ENCODE measurements around the gene LRRC55.

LRRC55 gene, protein sequence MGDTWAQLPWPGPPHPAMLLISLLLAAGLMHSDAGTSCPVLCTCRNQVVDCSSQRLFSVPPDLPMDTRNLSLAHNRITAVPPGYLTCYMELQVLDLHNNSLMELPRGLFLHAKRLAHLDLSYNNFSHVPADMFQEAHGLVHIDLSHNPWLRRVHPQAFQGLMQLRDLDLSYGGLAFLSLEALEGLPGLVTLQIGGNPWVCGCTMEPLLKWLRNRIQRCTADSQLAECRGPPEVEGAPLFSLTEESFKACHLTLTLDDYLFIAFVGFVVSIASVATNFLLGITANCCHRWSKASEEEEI

DNA sequence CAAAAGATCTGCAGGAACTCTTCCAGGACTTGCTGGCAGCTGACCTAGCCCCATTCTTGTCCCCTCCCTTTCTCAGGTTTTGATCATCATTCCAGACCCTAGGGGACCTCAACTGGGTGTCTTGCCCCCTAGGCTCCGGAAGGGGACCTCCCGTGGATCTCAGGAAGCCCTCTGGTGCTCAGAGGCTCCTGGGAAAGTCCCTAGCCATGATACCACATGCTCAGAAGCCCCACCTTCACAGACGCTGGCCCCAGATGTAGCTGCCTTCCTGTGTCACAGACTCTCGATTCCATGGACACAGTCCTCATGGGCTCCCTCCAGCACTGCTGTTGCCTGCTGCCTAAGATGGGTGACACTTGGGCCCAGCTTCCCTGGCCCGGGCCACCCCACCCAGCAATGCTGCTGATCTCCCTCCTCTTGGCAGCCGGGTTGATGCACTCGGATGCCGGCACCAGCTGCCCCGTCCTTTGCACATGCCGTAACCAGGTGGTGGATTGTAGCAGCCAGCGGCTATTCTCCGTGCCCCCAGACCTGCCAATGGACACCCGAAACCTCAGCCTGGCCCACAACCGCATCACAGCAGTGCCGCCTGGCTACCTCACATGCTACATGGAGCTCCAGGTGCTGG, at the start of gene LRRC55:
Gene LRRC55, plus strand, starts transcription at position 276 of the 628 bp plus-strand sequence. Its CDS starts 70 bp downstream, at position 346.
- DNase-seq (ENCODE audit: low spot score) = no peak

DNA sequence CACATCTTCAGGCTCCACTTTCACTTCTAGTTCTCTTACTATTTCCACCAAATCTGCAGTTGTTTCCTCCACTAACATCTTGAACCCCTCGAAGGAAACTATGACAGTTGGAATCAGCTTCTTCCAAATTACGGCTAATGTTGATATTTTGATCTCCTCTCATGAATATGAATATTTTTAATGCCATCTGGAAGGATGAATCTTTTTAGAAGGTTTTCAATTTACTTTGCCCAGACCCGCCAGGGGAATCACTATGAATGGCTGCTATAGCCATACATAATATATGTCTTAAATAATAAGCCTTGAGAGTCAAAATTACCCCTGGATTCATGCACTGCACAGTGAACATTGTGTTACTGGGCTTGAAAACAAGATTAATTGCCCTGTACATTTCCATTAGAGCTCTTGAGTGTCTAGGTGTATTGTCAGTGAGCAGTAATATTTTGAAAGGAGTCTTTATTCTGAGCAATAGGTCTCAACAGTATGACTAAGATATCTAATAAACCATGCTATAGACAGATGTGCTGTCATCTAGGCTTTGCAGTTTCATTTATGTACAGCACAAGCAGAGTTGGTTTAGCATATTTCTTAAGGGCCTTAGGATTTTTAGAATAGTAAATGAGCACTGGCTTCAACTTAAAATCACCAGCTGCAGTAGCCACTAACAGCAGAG, 48.3 kb upstream of the LRRC55 start:
- no peak for DNase-seq (ENCODE audit: low spot score)

DNA sequence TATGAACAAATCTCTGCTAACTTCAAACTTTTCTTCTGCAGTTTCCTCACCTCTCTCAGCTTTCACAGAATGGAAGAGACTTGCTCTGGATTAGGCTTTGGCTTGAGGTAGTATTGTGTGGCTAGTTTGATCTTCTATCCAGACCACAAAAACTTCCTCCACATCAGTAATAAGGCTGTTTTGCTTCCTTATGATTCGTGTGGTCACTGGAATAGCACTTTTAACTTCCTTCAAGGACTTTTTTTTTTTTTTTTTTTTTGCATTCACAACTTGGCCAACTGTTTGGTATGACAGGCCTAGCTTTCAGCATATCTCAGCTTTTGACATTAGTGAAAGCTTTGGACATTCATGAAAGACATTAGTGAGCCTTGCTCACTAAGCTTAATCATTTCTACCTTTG, 47.5 kb upstream of the LRRC55 start:
- no peak for DNase-seq (ENCODE audit: low spot score)

DNA sequence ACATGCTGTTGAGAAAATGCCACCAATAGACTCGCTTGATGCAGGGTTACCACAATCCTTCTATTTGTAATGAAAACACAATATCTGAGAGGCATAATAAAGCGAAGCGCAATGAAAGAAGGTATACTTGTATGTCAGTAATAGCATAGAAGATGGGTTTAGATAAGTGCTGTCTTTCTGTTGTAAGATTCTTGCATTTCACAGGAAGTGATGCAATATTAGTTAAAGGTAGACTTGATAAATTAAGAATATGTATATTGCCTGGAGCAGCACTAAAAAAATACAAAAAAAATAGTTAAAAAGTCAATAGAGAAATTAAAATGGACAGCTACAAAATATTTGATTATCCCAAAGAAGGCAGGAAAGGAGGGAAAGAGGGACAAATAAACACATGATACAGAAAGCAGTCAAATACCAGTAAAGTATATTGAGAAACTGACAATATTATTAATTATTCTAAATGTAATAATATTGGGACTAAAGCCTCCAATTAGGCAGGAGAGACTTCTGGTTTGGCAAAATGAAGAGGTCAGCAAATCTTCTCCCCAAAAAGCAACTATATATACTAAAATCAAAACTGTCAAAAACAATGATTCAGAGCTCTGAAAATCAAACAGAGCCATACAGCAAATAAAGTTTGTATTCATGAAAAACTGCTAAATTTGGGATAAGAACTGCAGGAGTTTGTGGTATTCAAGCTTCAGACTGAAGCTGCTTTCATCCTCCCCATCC, 46.6 kb upstream of the LRRC55 start:
- no peak for DNase-seq (ENCODE audit: low spot score)

DNA sequence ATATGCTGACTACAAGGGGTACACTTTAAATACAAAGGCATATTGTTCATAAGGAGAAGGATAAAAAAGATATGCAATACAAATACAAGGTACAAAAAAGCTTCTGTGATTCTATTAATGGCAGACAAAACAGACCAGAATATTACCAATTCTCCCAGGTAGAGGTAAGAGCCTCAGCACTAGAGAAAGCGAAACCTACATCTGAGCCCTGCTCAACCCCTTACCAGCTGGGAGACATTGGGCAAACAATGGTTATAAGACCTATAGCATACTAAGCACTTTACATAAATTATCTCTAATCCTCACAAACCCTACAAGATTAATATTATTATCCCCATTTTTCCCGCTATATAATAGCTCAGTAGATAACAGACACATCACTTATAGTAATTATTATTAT, 41.2 kb upstream of the LRRC55 start:
- DNase-seq (ENCODE audit: low spot score) = no peak

DNA sequence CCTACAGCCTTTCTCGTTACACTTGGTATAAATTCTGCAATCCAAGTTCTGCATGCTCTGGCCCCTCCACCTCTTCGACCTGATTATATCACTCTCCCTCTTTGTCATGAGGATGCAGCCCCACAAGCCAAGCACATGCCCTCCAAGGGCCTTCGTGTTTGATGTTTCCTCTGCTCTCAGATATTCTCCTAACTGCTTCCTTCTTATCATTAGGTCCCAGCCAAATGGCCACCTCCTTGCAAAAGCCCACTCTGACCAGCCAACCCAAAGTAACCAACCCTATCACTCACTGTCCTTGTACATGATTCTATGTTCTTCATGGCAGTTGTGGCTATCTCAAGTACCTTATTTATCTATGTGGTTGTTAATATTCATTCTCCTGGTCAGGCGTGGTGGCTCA, 38.3 kb upstream of the LRRC55 start:
- no peak for DNase-seq (ENCODE audit: low spot score)

DNA sequence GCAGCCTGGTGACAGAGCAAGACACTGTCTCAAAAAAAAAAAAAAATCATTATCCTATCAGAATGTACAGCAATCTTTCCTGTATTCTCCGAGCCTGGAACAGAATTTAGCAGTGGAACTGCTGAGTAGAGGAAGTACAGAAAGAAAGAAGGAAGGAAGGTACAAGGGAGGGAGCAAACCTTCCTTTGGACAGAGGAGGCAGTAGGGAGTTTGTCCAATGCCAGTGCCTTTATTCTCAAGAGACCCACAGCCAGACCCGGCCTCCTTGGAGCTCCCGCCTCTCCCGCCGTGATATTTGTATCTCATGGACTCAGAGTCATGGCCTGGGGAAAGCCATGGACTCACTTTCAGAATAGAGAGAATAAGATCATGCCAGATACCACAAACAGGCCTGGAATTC, 37.7 kb upstream of the LRRC55 start:
- no peak for DNase-seq (ENCODE audit: low spot score)

DNA sequence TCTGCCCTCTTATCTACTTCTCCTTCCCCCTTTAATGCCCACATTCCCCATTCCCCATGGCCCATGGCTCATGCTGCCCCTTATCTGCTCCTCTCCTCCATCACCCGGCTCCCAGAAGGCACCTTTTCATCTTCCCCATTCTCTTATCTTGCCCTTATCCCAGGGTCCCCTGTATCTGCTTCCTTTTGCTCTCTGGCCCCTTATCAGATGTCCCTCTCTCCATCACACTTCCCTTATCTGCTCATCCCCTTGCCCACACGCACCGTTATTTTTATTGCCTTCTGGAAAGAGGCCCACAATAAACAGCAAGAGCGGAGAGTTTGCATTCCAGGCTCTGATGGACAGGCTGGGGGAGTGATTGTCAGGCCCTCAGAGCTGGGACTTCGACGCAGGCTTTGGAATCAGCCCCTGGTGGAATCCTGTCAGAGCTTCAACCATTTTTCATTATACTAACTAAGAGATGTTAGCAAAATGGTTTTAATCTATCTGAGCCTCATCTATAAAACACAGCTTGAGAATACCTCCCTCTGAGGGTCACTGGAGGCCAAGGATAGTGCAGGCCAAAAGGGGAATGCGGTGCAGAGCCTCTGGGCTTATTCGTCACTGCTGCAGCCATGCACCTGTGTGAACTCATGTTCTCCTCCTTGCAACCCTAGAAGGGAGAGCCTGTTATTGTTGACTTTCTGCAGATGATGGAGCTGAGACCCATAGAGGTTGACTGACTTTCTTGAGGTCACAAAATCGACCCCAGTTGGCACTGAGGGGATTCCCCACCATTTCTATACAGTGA, 37.0 kb upstream of the LRRC55 start:
- DNase-seq (ENCODE audit: low spot score) = no peak

DNA sequence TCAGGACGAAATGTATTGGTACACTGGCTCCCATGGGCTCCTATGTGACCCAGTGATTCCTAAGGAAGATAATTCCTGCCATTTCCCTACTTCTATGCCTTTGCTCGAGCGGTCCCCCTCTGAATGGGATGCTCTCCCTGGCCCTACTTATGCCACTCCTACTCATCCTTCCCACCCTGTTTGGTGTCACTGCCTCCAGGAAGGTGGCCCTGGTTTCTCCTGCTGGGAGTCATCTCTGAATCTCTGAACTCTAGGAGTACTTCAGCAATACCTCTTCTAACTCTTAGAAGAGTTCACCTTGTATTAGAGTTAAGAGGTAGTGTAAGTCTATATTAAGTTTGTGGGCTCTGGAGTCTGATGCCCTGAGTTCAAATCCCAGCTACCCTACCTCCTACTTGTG, 35.5 kb upstream of the LRRC55 start:
- no peak for DNase-seq (ENCODE audit: low spot score)

DNA sequence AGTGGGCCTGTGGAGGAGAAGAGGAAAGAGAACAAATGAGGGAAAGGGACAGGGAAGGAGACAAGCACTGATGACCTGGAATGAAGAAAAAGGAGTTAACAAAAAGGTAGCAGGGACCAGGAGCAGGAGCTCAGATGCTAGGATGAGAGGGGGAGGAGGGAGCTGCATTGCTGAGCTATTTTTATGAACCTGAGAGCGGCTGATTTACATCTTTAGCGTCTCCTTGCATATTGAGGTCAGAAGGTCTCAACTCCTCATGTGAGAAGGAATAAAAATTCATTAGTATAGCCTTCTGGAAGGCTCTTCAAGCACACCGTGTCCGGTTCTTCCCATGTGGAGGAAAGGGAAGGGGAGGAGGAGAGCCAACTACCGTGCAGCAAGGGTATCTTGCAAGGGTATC, 33.1 kb upstream of the LRRC55 start:
- no peak for DNase-seq (ENCODE audit: low spot score)

DNA sequence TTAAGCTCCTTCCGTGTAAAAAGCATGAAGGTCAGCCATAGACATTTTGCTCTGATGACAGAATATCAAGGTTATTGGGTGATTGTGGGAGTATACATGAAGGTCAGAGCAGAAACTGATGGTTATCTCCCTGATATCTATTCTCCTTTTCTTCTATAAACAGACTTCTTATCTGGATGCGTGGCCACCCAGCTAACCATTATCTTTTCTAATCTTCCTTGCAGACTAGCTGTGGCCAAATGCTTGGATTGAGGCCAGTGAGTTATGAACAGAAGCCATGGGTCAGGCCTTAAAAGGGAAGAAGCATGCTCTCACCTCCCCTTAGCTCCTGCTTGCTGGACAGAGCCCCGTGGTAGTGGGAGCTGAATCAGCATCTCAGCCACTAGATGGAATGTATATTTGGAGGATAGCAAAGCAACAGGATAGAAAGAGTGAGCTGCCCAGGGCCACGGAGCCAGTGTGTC, 31.3 kb upstream of the LRRC55 start:
- no peak for DNase-seq (ENCODE audit: low spot score)

DNA sequence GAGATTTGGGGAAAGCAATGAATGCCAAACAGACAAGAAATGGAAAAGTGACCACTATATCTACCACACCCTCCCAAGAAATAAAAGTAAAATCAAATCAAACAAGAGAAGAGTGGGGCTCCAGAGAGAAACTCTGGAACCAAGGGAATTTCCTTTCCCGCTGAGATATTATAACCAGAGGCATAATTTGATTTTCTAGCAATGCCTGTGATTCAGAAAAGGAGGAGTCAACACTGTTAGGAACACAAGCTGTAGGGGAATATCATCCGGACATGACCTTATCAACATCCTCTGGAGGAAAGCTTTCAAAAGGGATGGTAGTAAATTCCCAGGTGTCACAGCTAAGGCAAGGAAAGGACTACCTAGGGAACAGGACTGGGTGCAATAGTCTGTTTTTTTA, 29.6 kb upstream of the LRRC55 start:
- DNase-seq (ENCODE audit: low spot score) = no peak

DNA sequence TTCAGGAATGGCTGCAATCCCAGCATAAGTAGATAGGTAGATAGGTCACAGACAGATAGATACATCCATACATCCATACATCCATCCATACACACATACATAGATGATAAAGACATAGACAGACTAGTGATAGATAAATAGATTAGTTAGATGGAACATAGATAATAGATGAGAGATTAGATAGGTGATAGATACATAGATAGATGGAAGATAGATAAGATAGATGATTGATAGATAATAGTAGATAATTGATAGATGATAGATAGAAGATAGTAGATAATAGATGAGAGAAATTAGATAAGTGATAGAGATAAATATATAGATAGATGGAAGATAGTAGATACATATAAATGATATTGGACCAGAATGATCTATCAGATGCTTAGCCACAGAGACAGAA, 28.3 kb upstream of the LRRC55 start:
- DNase-seq (ENCODE audit: low spot score) = no peak

DNA sequence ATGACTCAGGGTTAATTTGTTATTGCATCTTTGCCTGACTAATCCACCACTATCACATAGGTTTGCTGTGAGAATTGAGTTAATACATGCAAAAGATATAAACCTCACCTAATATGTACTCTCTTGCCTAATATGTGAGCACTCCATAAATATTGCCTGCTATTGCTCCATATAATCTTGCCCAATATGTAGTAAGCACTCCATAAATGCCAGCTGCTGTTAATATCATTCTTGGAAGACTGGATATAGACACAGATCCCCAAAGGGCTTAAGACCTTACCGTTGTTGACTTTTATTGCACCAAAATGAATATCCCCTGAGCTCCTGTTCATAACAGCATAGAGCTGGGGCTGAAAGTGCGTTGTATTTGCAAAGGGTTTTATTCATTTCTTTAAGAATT, 27.0 kb upstream of the LRRC55 start:
- no peak for DNase-seq (ENCODE audit: low spot score)

DNA sequence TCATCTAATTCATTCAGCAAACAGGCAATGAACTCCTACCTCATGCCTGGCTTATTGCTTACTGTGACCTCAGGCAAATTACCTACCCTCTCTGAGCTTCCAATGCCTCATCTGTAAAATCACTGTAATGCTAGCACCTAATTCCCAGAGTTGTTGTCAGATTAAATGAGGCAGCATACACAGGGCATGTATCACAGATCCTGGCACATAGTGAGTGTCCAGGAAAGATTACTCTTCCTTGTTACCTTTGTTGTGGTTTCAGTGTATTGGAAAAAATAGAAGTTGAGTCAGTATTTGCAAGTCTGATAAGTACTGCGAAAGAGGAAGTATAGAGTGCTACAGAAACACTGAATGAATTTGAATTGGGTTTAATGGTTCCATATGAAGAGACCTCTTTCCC, 26.4 kb upstream of the LRRC55 start:
- DNase-seq (ENCODE audit: low spot score) = no peak

DNA sequence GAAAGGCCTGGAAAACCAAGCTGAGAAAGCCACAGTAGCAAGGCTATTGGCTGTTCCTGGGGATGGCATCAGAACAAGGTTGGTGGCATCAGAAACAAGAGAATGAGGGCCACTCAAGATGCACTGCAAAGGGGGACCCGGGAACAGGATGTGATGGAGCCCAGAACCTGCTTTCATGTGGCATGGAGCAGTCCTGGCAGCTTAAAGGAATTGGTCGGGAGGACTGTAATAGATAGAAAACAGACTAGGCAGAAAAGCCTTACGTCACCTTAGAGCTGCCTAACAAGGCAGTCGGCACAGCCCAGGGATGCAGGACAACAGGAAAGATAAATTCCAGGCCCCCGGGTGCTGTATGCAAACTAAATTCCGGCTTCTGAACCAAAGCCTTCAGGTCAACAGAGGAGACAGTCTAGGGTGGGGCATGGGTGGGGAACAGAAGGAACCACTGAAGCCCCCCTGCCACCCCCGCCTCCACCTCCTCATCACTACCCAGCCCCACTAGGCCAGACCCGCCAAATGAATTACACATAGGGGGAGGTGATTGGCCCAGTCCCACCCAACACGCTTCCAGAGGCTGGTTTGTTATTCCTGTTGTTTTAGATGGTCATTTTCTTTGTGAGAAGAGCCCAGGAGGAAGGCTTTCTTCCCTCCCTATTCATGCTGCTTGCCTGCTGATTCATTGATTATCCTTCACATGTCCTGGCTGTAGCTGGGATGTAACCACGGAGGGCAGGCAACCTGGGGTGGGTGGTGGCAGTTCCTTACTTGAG, 25.7 kb upstream of the LRRC55 start:
- DNase-seq (ENCODE audit: low spot score) = no peak

DNA sequence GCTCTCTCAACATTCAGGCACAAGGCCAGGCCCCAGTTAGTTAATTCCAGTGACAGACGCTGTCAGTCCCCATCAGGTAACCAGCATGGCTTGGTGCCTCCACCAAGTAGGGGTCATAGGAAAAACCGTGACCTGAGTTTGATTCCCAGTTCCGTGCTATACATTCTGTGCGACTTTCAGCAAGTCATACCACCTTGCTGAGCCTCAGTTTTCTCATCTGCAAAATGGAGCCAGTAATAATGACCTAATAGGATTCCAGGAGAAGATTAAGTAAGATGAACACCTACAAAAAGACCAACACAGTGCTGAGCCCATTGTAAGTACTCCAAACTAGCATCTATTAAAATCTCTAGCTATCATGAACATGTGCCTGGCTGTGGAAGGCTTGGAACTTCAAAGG, 24.8 kb upstream of the LRRC55 start:
- DNase-seq (ENCODE audit: low spot score) = no peak

DNA sequence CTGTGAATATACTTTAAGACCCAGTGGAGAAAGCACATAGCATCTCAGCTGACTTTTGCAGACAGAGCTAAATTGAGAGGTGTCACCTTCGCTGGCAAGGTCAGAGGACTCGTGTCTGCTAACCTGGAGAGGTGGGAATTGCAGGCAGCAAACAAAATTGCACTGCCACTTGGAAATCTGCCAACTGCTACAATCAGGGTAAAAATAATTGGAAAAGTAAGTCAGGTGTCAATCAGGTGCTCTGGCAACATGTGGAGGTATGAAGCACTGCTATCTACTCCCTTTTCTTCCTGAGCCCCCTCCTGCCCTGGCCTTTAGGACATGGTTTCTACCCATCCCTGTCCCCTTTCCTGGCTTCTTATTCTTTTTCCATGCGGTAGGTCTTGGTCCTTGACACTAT, 24.1 kb upstream of the LRRC55 start:
- no peak for DNase-seq (ENCODE audit: low spot score)

DNA sequence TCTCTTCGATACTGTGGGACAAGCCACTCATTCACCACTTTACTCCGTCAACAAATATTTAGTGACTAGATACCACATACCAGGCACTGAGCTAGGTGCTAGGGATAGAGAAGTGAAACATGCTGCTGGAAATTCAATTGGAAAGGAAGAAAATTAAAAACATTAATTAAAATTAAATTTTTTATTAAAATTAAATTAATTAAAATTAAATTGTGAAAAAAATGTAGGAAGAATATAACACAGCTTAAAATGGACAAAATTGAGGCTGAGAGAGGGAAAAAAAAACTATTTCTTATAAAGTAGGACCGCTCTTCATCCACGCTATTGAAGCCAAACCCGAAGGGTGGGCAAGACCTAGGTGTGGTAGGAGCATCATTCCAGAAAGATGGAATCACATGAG, 23.6 kb upstream of the LRRC55 start:
- no peak for DNase-seq (ENCODE audit: low spot score)

DNA sequence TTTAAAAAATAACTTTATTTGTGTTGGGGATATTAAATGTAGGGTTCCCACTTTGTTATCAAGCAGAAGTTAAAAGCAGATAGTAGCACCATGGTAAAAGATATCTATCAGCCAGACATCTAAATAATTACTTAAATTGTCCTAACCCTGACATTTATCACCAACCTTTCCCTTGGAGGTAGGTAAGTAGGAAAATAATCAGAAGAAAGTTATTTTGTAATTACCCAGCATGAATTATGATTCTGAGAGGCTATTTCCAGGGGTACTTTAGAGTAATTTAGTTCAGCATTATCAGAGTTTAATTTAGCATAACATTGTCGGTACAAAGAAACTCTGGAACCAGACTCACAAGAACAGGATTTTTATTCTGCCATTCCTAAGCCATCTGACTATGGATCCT, 23.2 kb upstream of the LRRC55 start:
- no peak for DNase-seq (ENCODE audit: low spot score)

DNA sequence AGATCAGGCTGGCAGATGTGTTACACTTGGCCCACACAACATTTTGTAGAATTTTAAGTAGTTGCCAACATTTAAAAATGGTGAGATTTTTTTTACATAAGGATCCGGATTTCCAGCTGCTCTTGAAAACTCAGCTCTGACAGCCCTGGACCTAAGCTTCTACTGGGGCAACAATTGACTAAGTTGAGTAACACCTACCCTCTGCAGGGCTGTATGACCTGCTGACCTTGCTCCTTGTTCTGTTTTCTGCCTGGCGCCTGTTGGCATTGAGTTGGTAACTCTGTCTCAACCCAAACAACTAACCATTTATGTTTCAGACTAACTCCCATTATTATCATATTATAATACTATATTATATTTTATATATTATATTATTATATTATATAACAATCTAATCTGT, 21.1 kb upstream of the LRRC55 start:
- DNase-seq (ENCODE audit: low spot score) = no peak
